Mucosa of gallbladder (tissue), 1 donor: ENCODE results near the gene GPR84. TPM values are rescaled to one million over a fixed set of nuclear protein-coding genes. Genes with fewer than 3 reads are reported as not detected.
"Not testable (repeated sequence)": the region's sequence is repeated elsewhere in the genome, so short reads cannot be mapped to it uniquely, and the experiment has no call there.

Experiments used
- DNase-seq: peaks from one replicate; pipeline ENCODE4 v3.0.0-alpha.2; 2020; ENCODE audit warnings: low spot score
- total RNA-seq: library from RNA; stranded (reverse); gene quantifications from one replicate; pipeline ENCODE4 v1.2.1, GENCODE V29; 2021
- donor health status: DM: no; HTN: no; CAD: no.

GPR84 gene
- total RNA-seq, 1 donor from 2014 or later, result 1.8 TPM

DNA sequence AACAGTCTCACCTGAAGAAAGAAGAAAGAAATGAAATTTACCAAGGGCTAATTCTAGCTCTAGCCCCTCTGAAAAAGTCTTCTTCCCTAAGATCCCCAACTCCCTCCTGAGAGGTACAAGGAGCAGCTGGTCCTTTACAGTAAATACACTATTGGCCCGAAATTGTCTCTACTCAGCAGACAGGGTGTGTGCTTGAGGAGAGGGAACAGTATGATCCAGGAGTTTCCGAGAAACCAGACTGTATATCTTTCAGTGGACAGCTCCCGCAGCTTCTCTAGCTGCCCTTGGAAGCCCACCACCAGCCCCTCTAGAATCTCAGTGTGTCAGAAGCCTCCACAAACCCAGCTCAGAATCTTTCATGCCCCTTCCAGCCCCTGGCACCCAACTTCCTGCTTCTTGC lies 8.1 kb downstream of the GPR84 start:
- no peak for DNase-seq

DNA sequence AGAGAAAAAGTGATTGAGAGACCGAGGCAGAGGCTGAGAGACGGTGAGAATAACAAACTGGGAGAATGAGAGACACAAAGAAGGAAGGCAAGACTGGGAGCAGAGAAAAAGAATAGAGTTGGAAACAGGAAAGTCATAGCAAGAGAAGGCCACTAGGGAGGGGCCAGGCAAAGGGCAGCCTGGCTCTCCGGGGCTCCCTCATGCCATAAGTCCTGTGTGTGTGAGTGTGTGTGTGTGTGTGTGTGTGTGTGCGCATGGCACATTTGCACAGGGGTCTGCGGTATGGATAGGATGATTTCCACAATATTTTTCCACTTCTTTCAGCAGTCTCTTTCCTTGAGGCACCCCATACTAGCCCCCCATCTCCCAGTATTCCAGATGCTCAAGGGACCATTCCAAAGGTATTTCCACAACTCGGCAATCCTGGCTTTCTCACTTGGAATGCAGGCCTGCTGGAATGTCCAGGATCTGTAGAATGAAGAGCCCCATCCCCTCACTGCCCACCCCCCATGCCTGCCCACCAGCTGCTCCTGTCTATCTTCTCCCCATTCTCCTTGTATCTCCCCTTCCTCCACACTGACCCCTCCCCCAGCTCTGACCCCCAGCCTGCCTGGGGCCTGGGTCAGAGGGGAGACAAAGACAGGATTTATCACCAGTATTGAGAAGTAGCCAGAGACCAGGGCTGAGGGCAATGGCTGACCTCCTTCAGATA lies 9.0 kb downstream of the GPR84 start:
- DNase-seq, result no peak

DNA sequence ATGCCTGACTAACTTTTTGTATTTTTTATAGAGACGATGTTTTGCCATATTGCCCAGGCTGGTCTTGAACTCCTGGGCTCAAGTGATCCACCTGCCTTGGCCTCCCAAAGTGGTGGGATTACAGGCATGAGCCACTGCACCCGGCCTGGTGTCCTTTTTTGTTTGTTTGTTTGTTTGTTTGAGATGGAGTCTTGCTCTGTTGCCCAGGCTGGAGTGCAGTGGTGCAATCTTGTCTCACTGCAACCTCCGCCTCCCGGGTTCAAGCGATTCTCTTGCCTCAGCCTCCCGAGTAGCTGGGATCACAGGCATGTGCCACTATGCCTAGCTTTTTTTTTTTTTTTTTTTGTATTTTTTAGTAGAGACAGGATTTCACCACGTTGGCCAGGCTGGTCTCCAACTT lies 10.0 kb downstream of the GPR84 start:
- DNase-seq, result not testable (repeated sequence)

DNA sequence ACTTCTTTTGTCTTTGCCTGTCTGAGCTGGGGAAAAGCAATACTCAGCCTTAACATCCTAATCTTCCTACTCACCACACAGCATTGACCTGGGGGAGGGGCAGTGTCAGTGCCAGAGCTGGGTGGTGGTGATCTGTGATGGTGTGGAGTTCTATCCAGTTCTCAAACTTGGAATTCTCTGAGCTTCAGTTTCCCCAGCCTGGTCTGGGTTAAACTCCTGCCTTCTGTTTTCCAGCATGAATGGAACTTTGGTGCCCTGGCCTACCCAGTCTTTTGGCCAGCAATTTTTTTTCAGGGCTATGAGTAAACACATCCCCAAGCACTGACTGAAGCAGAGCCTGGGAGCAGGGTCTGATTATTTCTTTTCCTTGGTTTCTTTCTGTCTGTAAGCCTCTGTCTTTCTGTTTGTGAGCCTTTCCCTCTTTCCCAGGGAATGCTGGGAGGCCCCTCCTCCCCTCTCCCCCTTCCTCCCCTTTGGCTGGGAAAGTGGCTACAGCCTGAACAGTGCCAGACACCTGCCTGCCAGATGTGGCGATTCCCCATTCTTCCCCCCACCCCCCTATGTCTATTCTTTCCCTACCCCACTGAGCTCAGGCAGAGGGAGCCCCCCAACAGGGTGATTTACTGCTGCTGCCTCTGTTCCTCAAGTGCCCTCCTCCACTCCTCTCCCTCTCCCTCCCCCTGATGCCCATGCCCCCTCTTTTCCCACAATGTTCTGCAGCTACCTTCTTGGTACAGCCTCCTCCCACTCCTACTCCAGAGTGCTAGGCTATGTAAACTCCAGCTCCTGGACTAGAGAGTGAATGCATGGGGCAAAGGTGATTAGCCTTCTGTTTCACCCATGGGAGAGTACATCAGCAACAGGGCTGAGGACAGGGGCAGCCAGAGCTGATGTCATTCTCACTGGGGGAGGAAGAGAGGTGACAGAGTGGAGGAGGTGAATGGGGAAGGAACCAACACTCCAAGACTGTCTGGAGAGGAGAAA lies 11.1 kb downstream of the GPR84 start:
- no peak for DNase-seq

DNA sequence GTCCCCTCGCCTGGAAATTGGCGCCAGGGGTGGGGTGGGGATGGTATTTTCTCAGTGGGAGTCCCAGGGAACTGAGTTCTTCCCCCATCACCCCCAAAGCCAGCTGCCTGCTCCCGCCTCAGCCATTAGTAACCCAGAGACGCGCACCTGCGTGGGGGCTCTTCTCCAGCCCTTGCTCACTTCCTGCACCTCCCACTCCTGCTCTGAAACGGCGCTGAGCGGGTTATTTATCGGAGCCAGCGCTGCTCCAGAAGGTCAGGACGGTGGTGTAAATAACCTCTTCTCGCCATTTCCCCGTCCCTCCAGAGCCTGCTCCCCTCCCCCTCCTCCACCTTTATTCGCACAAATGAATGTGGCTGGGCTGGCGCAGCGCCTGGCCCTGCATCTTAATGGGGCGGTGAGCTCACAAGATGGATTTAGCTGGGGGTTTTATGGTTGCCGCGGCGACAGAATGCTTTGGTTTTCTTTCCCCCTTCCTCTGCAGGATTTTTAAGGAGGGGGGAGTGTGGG lies 12.2 kb downstream of the GPR84 start:
- no peak for DNase-seq

DNA sequence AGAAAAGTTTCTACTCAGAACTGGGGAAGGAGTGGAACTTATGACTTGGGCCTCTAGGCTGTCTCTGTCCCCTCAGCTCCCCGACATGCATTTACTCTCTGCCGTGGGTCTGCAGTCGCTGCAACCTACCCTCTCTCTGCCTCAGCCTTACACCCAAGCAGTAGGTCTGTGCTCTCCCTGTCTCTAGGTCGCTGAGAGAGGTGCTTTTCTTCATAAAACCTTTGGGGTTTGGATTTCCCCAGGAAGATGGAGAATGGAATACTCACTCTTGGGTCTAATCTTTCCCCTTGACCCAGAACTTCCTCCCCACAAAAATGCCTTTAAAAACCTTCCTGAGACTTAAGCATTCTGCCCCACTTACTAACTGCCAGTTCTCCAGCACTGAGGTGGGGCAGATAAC lies 12.9 kb downstream of the GPR84 start:
- no peak for DNase-seq

DNA sequence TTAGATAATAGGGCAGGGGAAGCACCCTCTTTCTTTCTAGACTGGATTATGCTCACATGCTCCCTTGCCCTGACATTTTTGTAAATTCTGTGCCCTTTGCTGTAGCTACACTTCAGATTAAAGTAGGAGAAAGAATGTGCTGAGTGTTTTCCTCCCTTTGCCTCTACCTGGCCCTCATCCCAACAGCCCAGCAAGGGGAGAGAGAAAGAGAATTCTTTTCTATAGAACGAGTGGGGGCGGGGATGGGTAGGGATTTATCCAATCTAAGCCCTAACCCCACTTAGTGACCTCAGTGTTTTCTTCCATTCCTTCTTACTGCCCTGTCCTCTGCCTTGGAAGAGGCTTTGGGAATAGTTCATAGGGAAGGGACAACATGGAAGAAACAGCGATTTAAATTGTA lies 13.5 kb downstream of the GPR84 start:
- no peak for DNase-seq

DNA sequence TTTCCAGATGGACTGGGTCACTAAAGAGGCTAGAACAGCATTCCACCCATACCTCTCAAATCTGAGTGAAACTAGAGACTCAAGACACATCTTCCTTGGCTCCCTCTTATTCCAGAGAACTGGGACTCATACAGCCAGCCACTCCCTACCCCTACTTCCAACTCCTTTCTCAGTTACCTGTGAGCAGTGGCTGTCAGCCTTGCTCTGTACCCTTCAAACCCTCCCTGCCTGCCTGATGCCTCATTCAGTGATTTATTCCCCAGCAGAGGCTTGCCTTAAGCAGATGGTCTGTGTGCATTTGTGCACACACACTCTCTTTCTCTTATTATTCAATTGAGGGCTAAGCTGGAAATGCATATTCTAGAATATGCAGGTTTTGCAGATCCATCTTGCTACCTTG lies 14.6 kb downstream of the GPR84 start:
- DNase-seq, result no peak

DNA sequence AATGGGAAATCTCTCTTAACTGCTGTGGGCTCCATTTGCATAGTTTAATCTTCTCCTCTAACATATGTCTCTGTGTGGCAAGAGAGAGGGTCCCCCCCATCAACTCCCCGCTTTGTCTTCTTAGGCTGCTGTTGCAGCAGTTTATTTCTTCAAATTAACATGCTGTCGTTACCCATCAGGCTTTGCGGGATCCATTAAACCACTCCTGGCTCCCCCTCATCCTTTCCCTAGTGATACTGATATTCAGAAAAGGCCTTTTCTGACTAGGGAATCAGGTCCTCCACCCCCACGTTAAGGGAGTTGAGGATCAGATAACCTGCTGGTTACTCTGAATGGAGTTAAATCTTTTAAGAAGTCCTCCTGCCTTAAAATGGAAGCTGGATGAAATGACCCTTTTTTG lies 15.2 kb downstream of the GPR84 start:
- no peak for DNase-seq

DNA sequence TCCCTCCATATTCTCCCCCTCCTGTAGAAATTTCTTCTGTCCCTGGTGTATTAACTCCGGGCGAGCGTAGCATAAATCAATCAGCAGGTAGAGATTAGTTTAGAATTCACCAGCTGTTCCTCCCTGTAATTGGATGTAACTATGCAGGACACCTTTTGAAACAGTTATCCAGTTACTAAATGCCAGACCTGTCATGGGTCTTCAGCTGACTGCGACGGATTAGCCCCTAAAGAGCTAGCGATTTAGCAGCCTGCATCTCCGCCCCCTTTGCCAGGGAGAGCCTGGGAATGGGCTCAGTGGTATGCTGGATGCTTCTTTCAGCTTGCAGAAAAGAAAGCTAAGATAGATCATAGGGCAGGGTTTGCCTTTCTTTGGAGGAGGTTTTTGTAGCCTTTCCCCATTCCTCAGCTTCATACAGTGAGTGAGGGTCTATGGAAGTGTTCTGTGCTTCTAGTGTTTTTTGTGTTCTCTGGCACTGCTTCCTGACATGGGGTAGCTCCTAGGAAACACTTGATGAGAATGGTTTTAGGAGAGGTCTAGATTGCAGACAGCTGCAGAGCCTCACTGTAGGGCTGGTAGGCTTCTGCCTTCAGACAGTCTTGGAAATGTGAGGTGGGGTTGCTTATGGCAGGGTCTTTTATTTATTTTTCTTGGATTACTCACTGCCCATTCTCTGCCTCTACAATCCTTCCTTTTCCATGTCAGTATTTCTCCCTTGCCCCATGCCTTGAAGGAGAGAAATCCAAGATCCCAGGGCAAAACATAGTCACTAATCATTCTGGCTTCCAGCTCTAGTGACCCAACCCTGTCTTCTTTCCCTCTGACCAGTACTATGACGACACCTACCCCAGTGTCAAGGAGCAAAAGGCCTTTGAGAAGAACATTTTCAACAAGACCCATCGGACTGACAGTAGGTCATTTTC lies 22.6 kb downstream of the GPR84 start:
- DNase-seq, result no peak

DNA sequence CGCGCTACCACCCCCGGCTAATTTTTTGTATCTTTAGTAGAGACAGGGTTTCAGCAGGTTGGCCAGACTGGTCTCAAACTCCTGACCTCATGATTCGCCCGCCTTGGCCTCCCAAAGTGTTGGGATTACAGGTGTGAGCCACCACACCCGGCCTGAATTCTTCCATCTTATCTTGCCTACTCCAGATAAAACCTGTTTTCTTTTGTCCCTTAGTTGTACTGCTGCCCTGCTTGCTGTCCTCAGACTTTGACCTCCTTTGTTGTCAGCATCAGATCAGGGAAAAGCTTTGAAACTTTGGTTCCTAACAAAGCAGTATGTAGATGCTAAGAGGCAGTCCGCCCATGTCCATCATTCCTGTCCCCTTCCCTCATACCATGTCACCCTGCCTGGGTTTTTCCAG lies 23.4 kb downstream of the GPR84 start:
- DNase-seq, result no peak

DNA sequence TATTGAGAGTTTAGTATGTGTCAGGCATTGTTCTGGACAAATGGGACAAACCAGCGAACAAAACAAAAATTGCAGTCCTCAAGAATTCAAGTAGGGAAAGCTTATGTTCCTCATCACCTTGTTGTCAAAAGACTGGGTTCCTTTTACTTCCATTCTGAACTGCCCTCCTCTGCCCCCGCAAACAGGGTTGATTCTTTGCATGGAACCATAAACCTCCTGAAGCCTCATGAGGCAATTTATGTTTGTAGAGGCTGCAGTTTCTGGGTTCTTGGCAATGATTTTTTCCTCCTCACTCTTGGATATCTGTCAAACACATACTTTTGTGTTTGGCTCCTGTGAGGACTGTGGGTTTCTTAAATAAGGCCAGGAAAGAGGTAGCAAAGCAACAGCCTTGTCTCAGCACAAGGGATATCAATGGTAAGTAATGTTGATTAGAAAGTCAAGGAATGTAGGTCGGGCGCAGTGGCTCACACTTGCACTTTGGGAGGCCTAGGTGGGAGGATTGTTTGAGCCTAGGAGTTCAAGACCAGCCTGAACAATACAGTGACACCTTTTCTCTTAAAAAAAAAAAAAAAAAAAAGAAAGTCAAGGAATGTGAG lies 25.5 kb downstream of the GPR84 start:
- no peak for DNase-seq

DNA sequence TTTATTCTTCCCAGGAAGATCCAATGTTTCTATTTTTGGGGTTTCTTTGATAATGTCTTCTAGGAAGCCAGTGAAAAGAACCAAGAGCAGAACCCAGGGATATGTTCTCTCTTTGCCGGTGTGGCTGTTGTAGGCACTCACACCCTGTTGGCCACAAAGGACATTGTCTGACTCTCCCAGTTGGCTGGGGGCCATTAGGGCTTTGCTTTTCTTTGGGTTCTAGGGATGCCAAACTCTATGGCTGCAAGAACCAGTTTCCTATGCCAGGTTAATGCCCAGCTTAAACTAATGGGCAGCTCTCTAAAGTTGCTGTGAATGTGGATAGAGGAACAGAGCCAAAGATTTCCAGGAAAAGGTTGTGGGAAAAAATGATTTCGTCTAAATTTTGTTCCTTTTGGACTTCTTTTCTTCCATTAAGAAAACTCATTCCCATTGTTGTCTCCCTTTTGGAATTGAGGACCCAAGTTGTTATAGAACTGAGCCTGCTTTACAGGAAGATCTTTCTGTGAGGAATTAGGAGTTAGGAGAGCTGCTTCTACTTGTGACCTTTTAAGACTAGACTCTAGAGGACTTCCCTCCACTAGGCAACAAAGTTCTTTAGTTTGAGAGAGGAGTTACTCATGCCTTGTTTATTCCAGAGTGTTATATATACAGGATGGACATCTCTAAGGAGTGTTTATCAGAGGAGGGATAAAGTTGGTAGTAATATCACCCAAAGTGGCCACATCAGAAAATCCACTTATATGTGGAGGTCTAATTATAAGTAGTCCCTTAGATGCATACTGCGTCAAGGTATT lies 26.2 kb downstream of the GPR84 start:
- DNase-seq, result no peak

DNA sequence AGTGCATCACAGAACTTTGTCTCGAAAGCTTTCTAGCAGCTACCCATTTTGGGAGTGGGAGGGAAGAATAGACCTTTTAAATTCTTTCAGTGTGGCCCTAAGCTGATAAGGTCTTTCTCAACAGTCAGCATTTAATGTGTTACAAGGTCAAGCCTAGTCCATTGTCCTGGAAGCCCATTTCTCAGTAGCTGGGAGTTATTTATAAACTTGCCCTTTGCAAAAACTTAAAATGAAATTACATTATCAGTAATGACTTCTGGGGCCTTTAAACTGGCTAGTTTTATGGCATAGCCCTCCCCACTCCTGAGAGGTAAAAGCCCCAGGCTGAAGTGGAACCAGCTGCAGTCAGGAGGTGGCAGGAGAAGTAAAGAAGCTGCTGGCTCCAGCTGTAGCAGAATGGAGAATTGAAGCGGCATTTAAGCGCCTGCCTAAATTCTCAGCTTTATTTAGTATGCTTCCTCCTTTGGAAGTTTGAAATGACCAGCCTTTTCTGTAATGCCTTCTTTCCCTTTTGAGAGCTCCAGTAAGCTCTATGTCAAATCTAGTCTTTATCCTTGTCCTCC lies 26.9 kb downstream of the GPR84 start:
- DNase-seq, result no peak

DNA sequence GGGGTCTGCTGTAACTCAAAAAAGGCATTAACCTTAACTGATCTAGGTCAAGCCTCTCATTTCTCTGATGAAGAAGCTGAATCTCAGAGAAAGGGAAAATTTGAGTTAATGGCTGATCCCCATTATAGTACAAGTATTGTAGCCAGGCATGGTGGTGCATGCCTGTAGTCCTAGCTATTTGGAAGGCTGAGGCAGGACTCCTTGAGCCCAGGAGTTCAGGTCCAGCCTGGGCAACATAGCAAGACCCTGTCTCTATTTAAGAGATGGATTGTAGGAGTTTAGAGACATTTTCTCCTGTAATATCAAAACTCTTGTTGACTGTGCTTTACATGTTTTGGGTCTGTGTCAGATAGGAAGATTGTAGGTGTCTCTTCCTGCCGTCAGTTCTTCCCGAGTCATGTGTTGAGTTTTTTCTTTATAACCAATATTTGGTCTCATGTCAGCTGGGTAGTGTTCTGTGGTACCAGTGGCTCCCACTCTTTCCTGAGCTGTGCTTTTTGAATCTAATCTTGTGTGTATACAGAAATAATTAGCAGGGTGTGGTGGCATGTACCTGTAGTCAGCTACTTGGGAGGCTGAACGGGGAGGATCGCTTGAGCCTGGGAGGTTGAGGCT lies 30.8 kb downstream of the GPR84 start:
- DNase-seq, result no peak

DNA sequence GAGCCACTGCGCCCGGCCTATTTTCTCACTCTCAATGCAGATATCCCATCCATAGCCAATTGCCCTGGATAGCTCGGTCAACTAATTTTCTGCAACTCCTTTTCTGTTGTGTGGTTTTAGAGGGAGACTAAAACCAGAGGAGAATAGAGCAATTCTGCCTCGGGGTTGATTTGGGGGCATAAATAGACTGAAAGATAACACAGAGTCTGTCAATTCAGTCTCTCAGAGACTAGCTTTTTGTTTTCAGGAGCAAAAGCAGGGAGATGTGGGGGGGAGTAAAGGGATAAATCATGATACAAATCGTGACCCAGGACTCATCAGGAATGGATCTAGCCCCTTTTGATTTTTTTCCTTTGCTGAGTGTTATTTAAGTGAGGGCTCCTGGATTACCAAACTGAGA lies 32.8 kb downstream of the GPR84 start:
- DNase-seq, result no peak

DNA sequence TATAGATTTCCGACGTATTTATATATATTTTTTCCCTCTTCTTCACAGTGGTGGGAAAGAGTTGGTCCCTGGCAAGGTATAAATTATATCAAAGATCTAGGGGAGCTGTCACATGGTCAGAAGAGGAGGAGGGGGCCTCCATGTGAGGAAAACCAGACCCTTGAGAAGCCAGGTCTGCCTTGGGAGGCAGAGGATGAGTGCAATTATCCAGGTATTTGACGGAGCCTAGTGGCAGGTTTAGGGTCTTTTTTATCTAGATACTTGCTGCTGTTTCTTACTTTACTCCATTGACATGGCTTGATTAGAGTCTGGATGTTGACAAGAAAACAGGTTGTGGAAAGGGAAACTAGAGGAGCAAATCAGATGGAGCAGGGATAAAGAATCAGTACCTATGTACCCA lies 33.8 kb downstream of the GPR84 start:
- DNase-seq, result no peak

DNA sequence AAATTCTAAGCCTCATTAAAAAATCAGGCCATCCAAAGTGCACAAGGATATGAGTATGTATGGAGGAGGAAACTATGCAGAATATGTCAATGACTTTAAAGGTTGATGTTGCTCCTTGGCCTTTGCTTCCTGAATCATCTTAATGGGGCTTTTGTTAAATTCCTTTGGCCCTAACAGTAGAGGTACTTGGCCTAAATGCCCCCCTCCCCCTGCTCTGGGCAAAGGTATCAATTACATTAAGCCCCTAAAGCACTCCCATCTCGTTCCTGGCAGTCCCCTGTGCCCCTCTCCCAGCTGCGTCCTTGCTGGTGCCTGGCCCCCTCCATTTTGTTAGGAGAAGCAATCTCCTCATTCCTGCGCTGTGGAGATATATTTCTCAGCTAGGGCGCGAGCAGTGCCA lies 34.5 kb downstream of the GPR84 start:
- DNase-seq, result no peak

DNA sequence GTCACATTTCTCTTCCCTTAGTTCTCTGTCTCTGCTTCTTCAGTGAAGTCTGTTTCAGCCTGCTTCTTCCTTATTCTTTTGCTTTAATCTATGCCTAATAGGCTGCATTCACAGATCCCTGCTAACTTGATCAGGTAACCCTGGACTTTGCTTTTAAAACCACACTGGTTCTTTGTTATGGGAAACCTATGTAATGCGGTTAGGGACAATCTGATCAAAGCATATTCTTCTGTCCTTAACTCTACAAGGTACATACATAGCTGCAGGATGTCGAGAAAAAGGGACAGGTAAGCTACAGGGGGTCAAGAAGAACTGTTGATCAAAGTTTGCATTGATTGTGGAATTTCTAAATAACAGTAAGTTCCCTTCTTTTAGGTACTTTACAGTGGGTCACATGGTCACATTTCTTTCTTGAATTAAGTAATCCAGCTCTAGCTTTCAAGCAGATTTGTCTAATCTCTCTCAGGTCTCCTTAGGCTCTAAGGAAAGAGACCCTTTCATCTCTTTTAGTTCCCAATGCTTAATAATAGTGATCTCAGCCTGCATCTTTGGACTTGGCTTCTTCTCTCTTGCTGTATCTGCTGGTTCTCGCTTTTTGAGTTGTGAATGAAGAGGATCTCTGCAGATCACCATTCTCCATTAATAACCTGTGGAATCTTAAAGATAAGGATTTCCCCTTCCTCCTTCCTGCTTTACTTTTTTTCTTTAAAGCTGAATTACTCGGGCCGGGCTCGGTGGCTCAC lies 35.5 kb downstream of the GPR84 start:
- DNase-seq, result no peak
